Keratinocyte (primary cell): Measurements from ENCODE around the gene RFX2.

Experiments
- EZH2 ChIP-seq: IDR thresholded peaks from one replicate; pipeline ENCODE4 v1.6.1; 2012; ENCODE audit warnings: inconsistent platforms, mild to moderate bottlenecking, low read length, moderate library complexity
- TF ChIP-seq, protein P1 (sequence below), 3 experiments: IDR thresholded peaks in 1 of 3; conservative IDR thresholded peaks in 1 of 3; optimal IDR thresholded peaks in 1 of 3; 2 replicates in 2 of 3; 3 replicates in 1 of 3; pipeline versions ENCODE3 to v1.5.1; 2011; ENCODE audit warnings: low read length in 3 of 3, mild to moderate bottlenecking in 3 of 3, moderate library complexity in 2 of 3, control low read depth in 1 of 3, inconsistent platforms in 1 of 3; ENCODE audit not compliant: insufficient read depth in 2 of 3; ENCODE audit errors: extremely low read depth in 1 of 3

DNA sequence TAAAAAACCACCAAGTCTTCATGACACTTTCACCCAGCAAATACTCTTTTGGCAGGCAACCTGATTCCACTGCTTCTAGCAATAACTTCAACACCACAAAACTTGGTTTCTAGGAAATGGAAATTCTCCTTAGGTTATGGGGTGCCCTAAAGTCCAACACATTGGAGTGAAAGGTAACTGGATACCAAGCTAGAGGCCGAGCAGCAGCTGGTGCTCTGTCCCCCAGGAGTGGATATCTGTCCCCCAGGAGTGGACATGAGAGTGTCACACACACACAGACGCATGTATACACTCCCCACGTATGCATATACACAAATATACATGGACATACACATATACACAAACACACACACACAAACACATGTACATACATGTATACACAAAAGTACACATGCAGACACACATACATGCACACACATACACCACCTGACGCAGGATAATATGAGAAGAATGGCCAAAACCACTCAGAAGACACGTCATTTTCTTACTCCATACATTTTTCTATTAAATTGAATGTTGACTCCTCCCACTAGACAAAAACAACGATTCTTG is 50.8 kb downstream of the RFX2 start:
- TF ChIP-seq, protein P1, sequence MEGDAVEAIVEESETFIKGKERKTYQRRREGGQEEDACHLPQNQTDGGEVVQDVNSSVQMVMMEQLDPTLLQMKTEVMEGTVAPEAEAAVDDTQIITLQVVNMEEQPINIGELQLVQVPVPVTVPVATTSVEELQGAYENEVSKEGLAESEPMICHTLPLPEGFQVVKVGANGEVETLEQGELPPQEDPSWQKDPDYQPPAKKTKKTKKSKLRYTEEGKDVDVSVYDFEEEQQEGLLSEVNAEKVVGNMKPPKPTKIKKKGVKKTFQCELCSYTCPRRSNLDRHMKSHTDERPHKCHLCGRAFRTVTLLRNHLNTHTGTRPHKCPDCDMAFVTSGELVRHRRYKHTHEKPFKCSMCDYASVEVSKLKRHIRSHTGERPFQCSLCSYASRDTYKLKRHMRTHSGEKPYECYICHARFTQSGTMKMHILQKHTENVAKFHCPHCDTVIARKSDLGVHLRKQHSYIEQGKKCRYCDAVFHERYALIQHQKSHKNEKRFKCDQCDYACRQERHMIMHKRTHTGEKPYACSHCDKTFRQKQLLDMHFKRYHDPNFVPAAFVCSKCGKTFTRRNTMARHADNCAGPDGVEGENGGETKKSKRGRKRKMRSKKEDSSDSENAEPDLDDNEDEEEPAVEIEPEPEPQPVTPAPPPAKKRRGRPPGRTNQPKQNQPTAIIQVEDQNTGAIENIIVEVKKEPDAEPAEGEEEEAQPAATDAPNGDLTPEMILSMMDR (optimal IDR thresholded peaks at IDR 0.05 in 1 of 3, IDR thresholded peaks at IDR 0.05 in 1 of 3, conservative IDR thresholded peaks at IDR 0.05 in 1 of 3; ENCODE audit: extremely low read depth in 1 of 3, insufficient read depth in 2 of 3, low read length in 3 of 3) = no peak
- no peak for TF ChIP-seq EZH2
